ENCODE measurements around the gene NLRP10.

DNA sequence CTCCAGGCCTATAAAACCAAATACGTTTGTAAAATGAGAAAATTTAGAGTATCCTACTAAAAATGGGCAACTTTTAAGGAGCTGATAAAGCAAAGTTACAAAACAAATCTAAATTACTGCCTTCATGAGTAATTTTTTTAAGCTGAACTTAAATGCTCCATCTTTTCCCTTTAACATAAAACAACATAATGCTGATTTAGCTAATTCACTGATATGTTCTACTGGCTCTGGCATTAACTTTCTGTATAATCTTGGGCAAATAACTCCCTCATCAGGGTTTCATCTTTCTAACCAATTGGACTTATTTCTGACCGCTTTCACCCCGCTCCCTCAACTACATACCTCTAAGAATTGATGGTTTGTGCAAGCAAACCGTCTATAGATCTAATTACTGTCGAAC is 24.1 kb downstream of the NLRP10 start:
- TF ChIP-seq, protein P1, sequence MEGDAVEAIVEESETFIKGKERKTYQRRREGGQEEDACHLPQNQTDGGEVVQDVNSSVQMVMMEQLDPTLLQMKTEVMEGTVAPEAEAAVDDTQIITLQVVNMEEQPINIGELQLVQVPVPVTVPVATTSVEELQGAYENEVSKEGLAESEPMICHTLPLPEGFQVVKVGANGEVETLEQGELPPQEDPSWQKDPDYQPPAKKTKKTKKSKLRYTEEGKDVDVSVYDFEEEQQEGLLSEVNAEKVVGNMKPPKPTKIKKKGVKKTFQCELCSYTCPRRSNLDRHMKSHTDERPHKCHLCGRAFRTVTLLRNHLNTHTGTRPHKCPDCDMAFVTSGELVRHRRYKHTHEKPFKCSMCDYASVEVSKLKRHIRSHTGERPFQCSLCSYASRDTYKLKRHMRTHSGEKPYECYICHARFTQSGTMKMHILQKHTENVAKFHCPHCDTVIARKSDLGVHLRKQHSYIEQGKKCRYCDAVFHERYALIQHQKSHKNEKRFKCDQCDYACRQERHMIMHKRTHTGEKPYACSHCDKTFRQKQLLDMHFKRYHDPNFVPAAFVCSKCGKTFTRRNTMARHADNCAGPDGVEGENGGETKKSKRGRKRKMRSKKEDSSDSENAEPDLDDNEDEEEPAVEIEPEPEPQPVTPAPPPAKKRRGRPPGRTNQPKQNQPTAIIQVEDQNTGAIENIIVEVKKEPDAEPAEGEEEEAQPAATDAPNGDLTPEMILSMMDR (IDR thresholded peaks at IDR 0.05) = no peak
- no peak for TF ChIP-seq ZFX (IDR thresholded peaks at IDR 0.05; ENCODE audit: borderline replicate concordance)
